Limb (tissue), 2 donors: ENCODE measurements around the gene ORMDL1.
A peak's percentile ranks its signal among the peaks of the same experiment; 100 is the strongest.

Experiments used
- DNase-seq, 2 donors: peaks; one replicate each; pipeline ENCODE4 v3.0.0-alpha.2; 2016; ENCODE audit errors: extremely low spot score in 2 of 2

ORMDL1 gene, protein sequence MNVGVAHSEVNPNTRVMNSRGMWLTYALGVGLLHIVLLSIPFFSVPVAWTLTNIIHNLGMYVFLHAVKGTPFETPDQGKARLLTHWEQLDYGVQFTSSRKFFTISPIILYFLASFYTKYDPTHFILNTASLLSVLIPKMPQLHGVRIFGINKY

DNA sequence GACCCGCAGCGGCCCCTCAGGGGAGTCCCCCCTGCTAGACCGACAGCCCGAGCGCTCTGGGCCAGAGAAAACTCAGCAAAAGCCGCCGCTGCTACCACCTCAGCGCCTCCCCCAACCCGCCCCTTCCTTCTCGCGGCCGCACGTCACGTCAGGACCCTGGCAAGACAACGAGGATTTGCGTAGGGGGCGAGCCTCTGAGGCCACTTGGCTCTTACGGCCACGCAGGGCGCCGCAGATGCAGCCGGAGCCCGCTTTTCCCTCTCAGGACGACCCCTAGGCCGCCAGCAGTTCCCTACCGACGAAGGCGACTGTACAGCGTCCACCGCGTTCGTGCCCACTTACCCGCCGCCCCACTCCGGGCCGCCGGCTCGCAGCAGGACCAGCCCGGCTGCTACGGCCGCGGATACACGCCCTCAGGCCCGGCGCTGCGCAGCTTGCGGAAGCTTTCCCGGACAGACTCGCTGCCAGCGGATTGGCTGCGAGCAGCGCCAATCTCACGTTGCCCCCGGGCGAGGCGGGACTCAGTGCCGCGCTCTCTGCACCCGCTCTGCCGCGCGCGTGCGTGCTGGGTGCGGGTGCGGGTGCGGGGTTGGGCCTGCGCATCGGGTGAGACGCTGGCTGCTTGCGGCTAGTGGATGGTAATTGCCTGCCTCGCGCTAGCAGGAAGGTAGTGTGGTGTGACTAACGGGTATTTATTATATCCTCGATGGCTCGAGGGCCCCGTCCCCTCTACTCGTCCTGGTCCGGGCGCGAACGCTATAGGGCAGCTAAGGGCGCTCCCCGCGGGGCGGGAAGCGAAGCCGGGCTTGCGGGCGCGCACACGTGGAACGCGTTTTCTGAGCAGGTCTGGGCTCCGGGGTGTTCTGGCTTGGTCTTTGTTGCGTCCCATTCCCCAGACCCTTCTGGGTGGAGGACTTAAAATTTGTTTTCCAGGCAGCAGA lies at the start of gene ORMDL1, which contains the start of gene PMS1:
TSS of gene ORMDL1 (minus strand) at position 413 of the 941 bp plus-strand sequence. CDS start 1,744 bp downstream, outside the sequence.
TSS of gene PMS1 (plus strand) at position 524 of the 941 bp plus-strand sequence. CDS start 7,360 bp downstream, outside the sequence.
- DNase-seq, result peak; percentile 97 to 98

DNA sequence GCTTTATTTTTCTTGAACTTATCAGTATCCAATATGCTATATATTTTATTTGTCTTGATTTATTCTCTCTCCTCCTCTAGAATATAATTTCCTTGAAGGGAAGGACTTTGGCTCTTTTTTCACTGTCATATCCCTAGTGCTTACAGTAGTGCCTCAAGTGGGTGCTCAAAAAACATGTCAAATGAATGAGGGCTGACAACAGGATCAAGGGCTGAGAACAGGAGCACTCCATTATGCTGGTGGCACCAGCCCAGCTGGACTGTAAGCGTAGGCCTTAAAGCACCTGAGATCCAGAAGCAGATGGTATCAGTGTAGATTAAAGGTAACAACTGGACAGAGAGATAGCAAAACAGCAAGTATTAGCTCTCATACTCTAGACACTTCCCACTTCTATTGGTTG lies 46.4 kb upstream of the ORMDL1 start:
- no peak for DNase-seq

DNA sequence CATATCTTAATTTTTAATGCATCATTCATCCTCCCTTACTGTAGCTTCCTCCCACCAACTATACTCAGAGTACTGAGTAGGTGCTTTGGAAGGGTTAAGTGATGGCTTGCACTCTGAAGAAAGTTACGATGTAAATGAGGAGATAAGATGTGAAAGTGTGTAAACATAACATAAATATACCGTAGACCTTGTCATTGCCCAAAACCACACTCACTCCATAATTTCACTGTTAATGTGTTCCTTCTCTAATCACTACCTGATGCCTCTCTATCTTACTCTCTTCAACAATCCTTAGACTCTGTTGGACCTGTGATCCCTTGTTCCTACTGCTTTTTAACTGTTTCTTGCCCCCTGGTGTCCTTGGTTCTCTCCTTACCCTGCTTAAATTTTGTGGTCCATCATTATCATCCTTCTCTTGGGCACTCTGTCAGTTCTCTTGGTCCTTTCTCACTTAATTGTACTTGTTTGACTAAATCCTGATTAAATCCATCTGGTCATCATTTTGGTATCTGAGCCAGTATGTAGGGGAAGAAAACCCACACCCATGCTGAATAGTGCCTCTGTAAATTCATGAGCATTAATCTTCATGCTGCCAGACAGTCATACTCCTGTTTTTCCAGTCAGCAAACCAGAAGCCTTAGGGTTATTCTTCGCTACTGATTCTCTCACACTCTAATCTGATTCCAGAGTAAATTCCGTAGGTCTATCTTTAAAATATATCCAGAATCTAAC lies 45.1 kb upstream of the ORMDL1 start:
- DNase-seq, result no peak

DNA sequence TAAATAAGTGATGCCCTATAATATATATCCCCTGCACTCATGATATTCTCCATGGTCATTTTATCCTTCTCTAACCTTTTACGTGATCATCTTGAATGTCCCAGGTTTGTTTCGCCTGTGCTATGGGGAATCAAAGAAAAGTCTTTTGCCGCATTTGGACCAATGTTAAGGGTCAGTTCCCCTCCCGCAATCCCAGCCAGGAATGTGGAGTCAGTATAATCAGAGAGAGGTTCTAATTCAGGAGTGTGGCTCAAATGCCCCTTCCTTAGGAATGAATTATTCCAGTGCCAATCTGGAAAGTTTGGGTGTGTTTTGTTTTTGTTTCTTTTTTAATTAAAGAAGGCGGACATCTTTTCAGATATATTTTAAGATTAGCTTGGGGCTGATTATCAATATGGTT lies 41.9 kb upstream of the ORMDL1 start:
- no peak for DNase-seq

DNA sequence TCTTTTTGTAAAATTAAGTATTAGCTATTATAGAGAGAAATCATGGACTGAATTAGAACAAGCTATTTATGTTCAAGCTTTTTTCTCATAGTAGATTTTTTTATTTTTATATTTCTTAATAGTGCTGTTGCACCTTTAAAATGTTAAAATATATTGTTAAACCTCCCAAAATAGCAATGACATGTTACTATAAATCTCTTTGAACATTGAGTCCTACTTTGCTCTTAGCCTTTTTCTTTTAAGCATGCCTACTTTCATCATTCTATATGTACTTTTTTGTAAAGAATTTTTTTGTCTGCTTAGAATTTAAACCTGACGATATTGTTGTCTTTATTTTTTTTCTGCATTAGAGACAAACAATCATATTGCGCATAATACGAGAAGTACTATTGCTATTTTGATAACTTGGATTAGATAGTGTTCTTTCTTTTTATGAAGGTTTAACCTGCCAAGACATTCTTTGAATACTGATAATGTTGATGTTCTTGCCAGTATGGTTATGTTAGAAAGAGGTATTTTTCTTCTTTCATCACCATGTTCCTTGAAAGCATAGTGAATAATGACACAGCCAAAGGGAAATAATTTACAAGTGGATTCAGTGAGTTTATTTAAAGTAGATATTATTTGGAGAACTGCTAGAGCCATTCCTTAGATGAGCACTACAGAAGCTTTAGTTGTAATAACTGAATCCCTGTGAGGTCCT lies 40.7 kb upstream of the ORMDL1 start:
- DNase-seq, result no peak

DNA sequence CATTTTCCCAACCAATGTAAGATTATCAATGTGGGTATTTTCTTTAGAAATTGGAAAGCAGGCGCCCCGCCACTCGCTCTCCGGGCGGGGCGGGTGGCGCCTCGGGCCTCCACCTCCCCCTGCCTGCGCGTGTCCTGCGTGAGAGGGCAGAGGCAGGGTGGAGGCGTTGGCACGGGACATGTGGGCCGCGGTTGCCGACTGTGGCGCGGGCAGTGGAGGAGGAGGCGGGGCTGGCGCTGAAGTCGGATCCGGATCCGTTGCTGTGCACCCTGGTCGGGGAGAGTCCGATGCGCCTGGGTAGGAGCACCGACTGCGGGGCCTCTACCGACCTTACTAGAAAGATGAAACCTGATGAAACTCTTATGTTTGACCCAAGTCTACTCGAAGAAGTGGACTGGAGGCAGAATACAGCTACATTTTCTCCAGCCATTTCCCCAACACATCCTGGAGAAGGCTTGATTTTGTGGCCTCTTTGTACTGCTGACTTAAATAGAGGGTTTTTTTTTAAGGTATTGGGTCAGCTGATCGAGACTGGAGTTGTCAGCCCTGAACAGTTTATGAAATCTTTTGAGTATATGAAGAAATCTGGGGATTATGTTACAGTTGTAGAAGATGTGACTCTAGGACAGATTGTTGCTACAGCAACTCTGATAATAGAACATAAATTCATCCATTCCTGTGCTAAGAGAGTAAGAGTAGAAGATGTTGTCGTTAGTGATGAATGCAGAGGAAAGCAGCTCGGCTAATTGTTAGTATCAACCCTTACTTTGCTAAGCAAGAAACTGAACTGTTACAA lies 38.0 kb upstream of the ORMDL1 start:
- no peak for DNase-seq

DNA sequence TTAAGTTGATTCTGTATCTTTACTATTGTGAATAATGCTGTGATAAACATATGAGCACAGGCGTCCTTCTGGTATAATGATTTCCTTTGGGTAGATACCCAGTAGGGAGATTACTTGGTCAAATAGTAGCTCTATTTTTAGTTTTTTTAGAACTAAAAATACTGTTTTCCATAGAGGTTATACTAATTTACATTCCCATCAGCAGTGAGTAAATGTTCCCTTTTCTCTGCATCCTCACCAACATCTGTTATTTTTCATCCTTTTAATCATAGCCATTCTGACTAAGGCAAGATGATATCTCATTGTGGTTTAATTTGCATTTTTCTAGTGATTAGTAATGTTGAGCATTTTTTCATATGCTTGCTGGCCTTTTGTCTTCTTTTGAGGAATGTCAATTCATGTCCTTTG lies 35.2 kb upstream of the ORMDL1 start:
- DNase-seq, result no peak

DNA sequence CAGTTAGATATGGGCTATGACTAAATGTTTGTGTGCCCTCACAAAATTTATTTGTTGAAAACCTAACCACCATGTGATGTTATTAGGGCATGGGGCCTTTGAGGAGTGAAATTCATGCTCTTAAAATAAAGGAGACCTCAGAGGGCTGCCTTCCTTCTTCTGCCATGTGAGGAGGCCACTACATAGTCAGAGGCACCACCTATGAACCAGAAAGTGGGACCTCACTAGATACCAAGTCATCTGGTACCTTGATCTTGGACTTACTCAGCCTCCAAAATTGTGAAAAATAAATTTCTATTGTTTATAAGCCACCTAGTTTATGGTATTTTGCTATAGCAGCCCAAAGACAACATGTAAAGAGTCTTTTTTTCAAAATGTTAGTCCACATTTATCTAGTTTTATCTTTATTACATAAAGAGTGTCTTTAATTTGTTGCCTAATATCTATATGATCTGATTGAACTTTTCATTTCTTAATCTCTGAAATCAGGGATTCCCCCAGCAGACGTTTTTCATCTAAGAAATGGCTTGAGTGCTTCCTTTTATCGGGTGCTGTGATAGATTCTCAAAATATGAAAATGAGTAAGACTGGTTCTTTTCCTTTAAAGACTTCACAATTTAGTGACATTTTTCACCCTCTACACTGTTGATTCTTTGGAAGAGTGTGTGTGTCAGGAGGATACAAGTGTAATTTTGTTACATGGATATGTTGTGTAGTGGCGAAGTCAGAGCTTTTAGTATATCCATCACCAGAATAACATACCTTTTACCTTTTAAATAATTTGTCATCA lies 34.3 kb upstream of the ORMDL1 start:
- DNase-seq, result no peak

DNA sequence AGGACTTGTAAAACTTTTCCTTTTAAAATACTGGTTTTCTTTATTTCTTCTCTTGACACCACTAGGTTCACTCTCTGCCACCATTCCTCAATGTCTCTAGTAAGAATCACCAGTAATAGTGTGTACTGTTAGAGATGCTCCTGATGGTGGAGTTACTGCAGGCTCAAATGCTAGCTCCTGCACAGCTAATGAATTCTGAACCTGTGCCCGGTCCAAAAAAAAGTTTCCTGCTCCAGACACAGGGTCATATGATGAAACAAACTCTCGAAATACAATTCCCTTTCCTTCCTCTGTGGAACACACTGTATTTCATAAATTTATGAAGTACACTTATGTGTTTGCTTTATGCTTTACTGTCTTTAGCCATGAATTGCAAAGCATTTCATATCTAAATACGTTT lies 19.3 kb upstream of the ORMDL1 start:
- no peak for DNase-seq

DNA sequence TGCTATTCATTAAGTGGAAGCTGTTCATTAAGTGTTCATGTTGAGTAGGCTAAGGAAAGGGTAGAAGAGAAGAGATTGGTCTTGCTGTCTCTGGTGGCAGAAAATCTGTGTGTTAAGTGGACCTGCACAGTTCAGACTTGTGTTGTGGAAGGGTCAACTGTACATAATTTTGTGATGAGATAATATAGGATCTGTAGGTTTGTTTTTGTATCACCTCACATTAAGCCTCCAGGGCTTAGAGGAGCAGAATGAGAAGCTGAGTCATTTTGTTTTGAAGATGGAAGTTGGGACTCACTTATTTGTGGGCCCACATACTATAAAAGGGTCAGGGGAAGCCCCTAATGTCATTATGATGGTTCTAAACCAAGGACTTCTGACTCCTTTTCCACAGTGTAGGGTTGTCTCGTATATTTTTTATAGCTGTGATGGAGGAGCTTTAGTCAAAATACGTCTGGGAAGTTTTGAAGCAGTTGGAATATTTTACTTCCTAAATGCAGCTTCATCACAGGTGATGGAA lies 18.3 kb upstream of the ORMDL1 start:
- no peak for DNase-seq

DNA sequence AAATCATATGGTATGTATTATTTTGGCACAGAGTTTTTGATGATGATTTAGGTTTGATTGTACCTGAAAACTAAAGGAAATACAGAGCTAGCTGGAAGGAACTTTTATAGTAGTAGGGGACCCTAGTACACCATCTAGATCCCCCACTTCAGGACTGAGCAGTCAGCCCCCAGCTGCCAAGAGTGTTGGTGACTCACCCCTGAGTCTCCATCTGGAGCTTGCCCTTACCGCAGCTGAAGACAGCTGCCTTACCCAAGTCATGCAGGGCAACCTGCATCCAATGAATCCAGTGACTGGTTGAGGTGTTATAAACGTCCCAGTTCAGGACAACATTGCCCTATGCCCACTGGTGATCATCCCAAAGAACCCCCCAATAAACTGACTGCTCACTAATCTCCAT lies 15.4 kb upstream of the ORMDL1 start:
- DNase-seq, result no peak

DNA sequence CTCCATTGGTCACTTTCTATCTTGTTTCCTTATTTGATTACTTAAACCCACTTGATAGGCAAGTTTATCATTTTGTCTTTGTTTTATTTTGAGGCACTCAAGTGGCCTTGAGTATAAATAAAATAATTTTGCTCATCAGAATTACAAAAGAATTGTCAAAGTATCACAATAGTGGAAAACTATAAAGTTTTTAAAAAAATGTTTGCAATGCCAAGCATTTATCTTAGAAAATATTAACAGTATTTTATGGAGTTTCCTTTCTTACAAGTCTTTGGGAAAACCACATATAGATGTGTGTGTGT lies 14.8 kb upstream of the ORMDL1 start:
- DNase-seq, result no peak

DNA sequence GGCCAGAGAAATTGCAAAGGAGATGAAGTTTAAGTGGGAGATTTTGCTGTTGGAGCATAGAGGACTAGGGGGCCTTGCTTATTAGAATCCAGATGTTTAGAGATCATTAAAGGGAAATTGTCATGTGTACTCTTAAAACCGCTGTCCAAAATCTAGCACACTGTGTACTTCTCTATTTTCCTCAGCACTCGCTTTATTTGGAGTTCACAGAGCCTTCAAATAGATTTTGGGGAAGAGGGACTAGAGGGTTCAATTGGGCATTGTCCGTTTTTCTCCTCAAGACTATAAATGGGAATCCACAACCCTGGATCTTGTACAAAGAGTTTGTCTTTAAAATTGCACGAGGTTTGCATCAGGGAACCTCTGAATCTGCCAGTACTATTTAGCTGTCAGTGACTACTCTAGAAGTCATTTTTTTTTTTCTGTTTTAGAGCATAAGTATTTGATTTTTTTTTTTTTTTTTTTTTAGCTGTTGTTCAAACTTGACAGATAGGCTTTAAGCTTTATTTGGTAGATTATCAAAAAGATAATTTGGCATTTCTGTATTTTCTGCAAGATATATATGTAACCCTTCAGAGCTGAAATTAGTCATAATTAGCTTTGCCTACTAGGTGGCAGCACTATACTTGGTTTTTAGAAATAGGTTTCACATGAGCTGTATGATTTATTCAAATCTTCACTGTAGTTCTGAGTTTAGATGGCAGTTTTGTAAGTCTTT lies 14.3 kb upstream of the ORMDL1 start:
- peak in 1 of 2 donors; percentile 53 for DNase-seq

DNA sequence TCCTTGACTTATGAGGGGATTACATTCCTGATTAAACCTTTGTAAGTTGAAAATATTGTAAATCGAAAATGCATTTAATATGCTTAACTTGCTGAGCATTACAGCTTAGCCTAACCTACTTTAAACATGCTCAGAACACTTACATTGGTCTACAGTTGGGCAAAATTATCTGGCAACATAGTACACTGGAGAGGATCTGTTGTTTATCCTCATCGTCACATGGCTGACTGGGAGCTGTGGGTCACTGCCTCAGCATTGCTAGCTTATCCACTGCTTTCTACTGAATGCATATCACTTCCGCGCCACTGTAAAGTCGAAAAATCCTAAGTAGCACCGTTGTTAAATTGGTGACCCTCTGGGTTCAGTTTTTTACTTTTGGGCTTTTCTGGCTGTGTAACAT lies 13.8 kb upstream of the ORMDL1 start:
- no peak for DNase-seq

DNA sequence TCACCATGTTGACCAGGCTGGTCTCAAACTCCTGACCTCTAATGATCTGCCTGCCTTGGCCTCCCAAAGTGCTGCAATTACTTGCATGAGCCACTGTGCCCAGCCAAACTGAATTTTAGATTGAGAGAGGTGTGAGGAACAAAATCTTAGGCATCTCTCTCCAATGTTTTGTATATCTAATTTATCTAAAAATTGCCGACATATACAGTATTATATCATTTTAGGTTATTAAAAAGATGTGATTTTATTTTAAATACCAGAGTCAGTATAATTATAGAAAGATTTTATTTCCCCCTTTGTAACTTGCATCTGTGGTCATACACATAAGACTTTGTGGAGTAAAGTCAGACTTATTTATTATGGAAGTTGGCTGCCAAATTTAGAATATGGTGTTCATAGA lies 10.2 kb upstream of the ORMDL1 start:
- no peak for DNase-seq

DNA sequence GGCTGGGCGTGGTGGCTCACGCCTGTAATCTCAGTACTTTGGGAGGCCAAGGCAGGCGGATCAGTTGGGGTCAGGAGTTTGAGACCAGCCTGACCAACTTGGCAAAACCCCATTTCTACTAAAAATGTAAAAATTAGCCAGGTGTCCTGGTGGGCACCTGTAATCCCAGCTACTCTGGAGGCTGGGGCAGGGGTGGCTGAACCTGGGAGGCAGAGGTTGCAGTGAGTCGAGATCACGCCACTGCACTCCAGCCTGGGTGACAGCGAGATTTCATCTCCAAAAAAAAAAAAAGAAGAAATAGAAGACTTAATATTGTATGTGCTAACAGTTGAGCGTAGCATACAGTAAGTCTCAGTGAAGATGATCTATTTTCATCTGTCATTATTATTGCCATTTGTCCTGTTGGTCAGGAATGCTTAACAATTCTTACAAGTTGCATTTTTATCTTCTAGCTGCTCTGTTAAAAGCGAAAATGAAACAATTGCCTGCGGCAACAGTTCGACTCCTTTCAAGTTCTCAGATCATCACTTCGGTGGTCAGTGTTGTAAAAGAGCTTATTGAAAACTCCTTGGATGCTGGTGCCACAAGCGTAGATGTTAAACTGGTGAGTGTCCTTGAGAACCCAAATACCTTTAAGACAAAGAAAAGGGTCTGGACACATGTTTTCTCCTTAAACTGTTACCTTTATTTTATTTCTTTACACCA lies 7.4 kb upstream of the ORMDL1 start:
- no peak for DNase-seq

DNA sequence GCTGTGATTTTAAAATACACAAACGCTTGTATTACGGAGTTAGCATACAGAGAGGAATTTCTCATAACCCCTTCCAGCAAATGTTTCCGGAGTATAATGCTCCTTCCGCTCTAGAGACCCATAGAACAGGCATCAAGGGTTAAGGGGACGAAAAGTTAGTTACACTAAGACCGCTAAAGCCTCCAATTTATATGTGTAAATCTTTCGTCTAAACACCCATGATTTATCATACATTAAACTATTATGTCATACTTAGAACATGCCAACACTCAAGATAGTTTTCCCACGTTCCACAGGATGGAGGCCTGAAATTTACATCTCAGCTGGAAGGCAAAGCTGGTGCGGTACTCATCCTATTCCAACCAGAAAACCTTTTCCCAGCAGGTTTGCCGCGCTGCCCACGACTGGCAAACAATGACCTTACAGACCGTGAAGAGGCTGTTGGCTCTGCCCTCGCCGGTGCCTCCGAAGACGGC lies 650 bp downstream of the ORMDL1 start:
- peak in 1 of 2 donors; percentile 55 for DNase-seq

DNA sequence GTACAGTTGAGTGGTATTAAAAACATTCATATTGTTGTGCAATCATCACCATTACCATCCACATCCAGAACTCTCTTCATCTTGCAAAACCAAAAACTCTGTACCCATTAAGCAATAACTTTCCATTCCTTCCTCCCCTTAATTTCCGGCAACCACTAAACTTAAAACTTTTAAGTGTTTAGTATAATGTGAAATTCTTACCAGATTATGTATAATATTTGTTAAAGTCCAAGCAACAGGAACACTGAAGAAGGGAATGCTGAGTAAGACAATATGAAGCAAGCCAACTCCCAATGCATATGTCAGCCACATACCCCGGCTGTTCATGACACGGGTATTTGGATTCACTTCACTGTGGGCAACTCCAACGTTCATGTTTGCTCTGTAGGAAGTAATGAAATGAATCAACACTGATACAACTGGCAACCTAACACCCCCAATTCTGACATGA lies 1.9 kb downstream of the ORMDL1 start:
- no peak for DNase-seq
